VCaP (cell line): ENCODE results near the gene LARGE1.

Source experiments
- H3K27ac ChIP-seq: fragments of 450-650 bp; 2 replicates; pipeline ENCODE4 v1.5.1; 2017
- TF ChIP-seq, protein P1 (sequence below): fragments of 450-650 bp; conservative IDR thresholded peaks from 2 replicates; pipeline ENCODE4 v1.5.1; 2017; ENCODE audit warnings: mild to moderate bottlenecking, moderate library complexity

Gene LARGE1

DNA sequence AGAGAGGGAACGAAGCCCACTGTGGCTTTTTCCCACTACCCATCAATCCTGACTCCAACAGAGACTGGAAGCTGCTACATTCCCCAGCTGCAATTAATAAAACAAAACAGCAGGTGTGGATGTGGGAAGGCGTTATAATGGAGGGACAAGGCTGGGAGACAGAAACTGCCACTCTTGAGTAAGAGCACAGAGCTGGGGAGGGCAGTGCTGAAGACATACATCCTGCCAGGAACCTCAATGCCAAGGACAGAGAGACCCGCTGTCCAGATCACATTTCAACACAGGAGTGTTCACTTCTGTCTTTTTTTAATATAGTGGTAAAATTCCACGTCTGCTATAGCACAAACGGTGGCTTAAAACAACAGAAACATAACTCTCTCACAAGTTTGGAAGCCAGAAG lies 94.5 kb downstream of the LARGE1 start:
- TF ChIP-seq, protein P1, sequence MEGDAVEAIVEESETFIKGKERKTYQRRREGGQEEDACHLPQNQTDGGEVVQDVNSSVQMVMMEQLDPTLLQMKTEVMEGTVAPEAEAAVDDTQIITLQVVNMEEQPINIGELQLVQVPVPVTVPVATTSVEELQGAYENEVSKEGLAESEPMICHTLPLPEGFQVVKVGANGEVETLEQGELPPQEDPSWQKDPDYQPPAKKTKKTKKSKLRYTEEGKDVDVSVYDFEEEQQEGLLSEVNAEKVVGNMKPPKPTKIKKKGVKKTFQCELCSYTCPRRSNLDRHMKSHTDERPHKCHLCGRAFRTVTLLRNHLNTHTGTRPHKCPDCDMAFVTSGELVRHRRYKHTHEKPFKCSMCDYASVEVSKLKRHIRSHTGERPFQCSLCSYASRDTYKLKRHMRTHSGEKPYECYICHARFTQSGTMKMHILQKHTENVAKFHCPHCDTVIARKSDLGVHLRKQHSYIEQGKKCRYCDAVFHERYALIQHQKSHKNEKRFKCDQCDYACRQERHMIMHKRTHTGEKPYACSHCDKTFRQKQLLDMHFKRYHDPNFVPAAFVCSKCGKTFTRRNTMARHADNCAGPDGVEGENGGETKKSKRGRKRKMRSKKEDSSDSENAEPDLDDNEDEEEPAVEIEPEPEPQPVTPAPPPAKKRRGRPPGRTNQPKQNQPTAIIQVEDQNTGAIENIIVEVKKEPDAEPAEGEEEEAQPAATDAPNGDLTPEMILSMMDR = no peak
- H3K27ac ChIP-seq = no peak overlapping the region

DNA sequence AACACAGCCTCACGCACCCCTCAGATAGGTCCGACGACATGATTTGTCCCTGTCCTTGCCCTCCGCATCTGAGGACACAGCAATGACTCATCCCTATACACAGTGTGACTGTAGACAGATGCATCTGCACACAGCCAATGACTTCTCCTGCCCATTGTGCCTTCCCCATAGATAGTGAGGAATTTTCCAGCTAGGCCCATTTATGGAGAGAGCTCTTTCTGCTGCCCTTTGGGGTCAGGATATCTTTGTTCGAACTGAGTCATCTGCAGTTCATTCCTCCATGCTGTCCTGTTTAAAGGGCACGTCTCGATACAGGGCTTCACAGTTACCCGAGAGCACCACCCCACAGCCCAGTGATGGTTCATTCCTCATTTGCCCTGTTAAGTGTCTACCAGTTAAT lies 96.7 kb downstream of the LARGE1 start:
- TF ChIP-seq, protein P1 = no peak
- no peak overlapping the region for H3K27ac ChIP-seq

DNA sequence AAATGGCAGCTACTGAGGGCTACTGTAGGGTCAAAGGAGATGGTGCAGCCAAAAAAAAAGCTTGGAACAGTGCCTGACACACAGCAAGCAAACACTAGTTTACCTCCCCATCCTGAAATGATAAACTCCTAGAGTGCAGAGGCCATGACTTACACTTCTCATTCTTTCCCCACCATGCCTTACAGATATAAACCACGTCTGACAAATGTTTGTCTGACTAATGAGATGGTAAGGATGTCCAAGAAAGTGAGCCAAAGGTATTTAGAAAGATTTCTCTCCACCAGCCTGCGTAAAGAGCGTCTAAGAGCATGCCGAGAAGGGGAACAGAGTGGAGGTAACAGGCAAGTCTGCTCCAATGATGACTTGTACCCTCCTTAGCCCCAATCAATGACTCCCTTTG lies 99.0 kb downstream of the LARGE1 start:
- H3K27ac ChIP-seq = no peak overlapping the region
- TF ChIP-seq, protein P1 = no peak

DNA sequence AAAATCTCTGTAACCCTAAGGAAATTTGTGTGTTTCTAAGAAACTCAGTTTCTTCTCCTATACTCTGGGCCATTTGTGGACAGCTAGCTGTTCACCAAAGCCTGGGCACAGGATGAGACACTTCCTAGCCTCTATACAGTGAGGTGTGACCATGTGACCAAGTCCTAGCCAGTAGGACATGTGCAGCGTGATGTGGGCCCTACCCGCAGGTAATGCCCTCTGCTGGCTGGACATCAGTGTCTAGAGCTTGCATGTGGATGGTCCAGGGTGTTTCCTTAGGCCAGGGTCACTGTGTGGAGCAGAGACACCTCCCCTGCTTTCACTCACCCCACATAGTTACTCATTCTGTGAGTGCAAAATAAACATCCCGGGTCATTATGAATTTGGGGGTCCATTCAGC lies 100.5 kb downstream of the LARGE1 start:
- no peak overlapping the region for H3K27ac ChIP-seq
- TF ChIP-seq, protein P1 = no peak

DNA sequence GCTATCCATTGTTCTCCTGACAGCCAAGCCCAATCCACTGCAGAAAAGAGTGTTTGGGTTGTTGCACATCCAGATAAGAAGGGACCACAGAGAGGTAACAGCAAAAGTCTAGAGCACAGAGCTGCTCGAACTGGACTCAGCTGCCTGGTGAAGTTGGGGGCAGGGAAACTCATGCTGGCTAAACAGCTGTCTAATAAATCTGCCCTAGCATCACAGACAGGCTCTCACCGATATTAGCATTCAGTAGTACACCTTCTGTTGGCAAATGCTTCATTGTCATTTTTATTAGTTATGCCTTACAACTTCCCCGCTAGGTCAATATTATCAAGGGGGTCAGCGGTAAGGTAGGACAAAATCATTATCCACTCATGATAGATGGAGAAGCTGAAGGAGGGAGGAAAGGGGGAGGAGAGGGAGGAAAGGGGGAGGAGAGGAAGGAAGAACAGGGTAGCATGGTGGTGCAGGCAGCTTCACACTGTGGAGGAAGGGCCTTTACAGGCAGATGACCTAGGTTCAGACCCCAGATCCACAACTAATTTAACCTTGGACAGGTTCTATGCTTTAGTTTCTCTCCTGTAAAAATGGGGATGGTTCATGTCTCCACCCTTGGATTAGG lies 102.7 kb downstream of the LARGE1 start:
- H3K27ac ChIP-seq = no peak overlapping the region

DNA sequence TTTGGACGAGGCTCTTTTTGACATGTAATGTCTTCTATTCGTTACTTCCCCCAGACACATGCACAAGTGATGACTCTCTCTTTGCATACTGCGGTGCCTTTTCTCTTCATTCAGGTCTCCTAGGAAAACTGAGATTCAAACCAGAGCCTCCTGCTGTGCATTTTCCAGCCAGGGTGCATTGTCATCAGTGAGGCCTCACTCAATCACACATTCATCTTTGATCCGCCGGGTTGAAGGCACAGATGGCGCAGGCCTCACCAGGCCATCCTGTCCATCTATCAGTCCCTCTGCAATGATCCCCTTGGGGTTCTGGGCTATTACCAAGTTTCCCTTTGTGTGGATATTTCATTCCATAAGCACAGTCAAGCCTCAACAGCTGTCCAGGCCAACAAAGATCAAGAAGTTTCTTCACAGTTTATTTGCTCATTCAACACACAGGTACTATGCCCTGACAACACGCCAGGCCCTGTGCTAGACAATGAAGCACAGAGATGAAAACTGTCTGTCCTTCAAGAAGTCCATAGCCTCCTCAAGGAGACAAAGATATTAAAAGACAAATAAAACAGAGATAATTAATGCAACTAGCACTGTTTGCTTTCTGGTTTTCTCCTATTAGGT lies 107.8 kb downstream of the LARGE1 start:
- TF ChIP-seq, protein P1 = no peak

More for the DNA sequence above, 102.7 kb downstream of the LARGE1 start:
- TF ChIP-seq, protein P1 = no peak

DNA sequence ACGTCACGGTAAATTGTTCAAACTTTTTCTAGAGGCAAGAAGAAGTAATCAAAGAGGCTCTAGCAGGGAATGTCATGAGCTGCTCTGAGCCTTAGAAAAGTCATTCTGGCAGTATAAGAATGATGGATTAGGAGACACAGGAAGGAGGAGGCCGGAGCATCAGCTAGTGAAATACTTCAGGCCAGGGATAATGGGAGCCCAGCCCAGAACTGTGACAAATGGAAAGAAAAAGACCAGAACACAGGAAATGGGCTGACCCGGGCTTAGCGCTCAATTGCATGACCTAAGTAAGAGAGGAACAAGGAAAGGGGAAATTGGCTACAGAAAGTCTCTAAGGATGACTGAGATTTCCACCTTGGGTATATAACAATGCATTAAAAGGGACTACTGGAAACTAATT lies 108.6 kb downstream of the LARGE1 start:
- TF ChIP-seq, protein P1 = no peak
- no peak overlapping the region for H3K27ac ChIP-seq

More for the DNA sequence above, 107.8 kb downstream of the LARGE1 start:
- H3K27ac ChIP-seq = no peak overlapping the region
